SU-DHL-6 (cell line): ENCODE measurements around the gene TSHZ3.

ENCODE experiments used
- H2AFZ ChIP-seq: fragments of 200-600 bp; sonication (generic); 2 replicates; pipeline ENCODE4 v1.6.1; 2014; ENCODE audit warnings: low read depth, mild to moderate bottlenecking, moderate library complexity, mixed read lengths, antibody characterized with exemption, low read length; ENCODE audit not compliant: severe bottlenecking
- H3F3A ChIP-seq: fragments of 200-600 bp; shearing (Covaris generic); 2 replicates; pipeline ENCODE4 v1.6.0; 2016; ENCODE audit warnings: antibody characterized with exemption, mild to moderate bottlenecking; ENCODE audit not compliant: insufficient read depth
- H3K27ac ChIP-seq: fragments of 200-600 bp; sonication (generic); 2 replicates; pipeline ENCODE4 v1.5.1; 2016; ENCODE audit warnings: low read depth, mild to moderate bottlenecking, low read length, moderate library complexity, mixed read lengths
- H3K27me3 ChIP-seq: fragments of 200-600 bp; sonication (generic), shearing (Covaris generic); 2 replicates; pipeline ENCODE4 v1.6.0; 2014; ENCODE audit warnings: mild to moderate bottlenecking, low read length
- H3K36me3 ChIP-seq: fragments of 200-600 bp; sonication (generic); 2 replicates; pipeline ENCODE4 v1.6.1; 2014; ENCODE audit warnings: mild to moderate bottlenecking, low read length, mixed read lengths
- H3K4me2 ChIP-seq: fragments of 300-600, 200-600 bp; shearing (Covaris generic), sonication (generic); 2 replicates; pipeline ENCODE4 v1.6.0; 2014; ENCODE audit warnings: low read length, low read depth, mild to moderate bottlenecking; ENCODE audit not compliant: poor library complexity, severe bottlenecking
- H3K4me3 ChIP-seq: fragments of 200-600 bp; sonication (generic); 2 replicates; pipeline ENCODE4 v1.5.1; 2014; ENCODE audit warnings: antibody characterized with exemption, low read length, mild to moderate bottlenecking, mixed read lengths; ENCODE audit not compliant: insufficient read depth, poor library complexity, severe bottlenecking
- H3K79me2 ChIP-seq: fragments of 200-600 bp; sonication (generic); 2 replicates; pipeline ENCODE4 v1.6.1; 2014; ENCODE audit warnings: mild to moderate bottlenecking, low read length, moderate library complexity; ENCODE audit not compliant: insufficient read depth
- H3K9ac ChIP-seq: fragments of 200-600 bp; sonication (generic); 2 replicates; pipeline ENCODE4 v1.7.0; 2014; ENCODE audit warnings: mild to moderate bottlenecking, low read length
- H3K9me2 ChIP-seq: fragments of 200-600 bp; sonication (generic); replicated peaks from 2 replicates; pipeline ENCODE4 v1.6.1; 2014; ENCODE audit warnings: low read length; ENCODE audit not compliant: insufficient read depth
- H3K9me3 ChIP-seq: fragments of 200-600 bp; sonication (generic); 2 replicates; pipeline ENCODE4 v1.6.1; 2014; ENCODE audit warnings: low read length, mixed read lengths; ENCODE audit not compliant: insufficient read depth
- H4K20me1 ChIP-seq: fragments of 200-600 bp; sonication (generic); 2 replicates; pipeline ENCODE4 v1.6.1; 2014; ENCODE audit warnings: low read depth, mild to moderate bottlenecking, antibody characterized with exemption, low read length, moderate library complexity, mixed read lengths
- EZH2phosphoT487 ChIP-seq: fragments of 200-600 bp; sonication (generic), shearing (Covaris generic); conservative IDR thresholded peaks from 2 replicates; pipeline ENCODE4 v1.6.1; 2018; ENCODE audit warnings: mild to moderate bottlenecking, antibody characterized with exemption, low read length, moderate library complexity, mixed read lengths
- TF ChIP-seq, protein P1 (sequence below): fragments of 200-600 bp; sonication (generic); IDR thresholded peaks from one replicate; pipeline ENCODE4 v1.5.1; 2017; ENCODE audit warnings: antibody characterized with exemption, mild to moderate bottlenecking, low read length, moderate library complexity; ENCODE audit not compliant: insufficient read depth, poor library complexity, severe bottlenecking

Gene TSHZ3

DNA sequence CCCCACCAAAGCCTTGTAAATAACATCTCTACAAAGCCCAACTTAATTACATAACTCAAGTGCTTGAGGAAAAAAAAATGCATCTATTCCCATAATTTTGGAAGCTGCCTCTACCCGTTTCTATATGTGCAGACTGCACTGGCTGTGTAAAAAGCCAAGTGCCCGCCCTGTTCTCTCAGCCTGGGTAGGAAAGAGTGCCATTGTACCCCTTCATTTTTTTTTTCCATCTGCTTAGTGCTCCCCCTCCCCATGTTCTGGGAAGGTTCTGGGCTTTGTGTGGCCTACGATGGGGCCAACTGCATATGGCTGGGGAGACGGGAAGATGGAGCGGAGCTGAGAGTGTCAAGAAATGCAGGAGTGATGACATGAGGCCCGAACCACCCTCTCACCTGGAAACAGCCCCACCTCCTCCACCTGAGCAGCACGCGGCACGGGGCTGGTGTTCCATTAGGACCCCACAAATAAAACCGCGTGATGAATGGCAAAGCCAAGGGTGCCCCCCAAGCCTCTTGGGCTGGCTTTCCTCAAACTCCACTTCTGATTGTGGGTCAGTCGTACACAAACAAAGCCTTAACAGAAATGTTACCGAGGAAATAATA lies 42.1 kb downstream of the TSHZ3 start:
- Histone ChIP-seq H3K4me3 (no peak overlapping the region), H3K27ac (no peak overlapping the region), H3K9me2 (no peaks in the 10 kb centered on the region), H3K36me3 (no peaks in the 10 kb centered on the region), H2AFZ (no peak overlapping the region), H3K9me3 (no peaks in the 10 kb centered on the region), H3K4me2 (no peak overlapping the region), H3F3A (no peaks in the 10 kb centered on the region), H3K27me3 (no peaks in the 10 kb centered on the region), H3K9ac (no peak overlapping the region), H3K79me2 (no peaks in the 10 kb centered on the region), H4K20me1 (no peaks in the 10 kb centered on the region)
- no peak for TF ChIP-seq EZH2phosphoT487

DNA sequence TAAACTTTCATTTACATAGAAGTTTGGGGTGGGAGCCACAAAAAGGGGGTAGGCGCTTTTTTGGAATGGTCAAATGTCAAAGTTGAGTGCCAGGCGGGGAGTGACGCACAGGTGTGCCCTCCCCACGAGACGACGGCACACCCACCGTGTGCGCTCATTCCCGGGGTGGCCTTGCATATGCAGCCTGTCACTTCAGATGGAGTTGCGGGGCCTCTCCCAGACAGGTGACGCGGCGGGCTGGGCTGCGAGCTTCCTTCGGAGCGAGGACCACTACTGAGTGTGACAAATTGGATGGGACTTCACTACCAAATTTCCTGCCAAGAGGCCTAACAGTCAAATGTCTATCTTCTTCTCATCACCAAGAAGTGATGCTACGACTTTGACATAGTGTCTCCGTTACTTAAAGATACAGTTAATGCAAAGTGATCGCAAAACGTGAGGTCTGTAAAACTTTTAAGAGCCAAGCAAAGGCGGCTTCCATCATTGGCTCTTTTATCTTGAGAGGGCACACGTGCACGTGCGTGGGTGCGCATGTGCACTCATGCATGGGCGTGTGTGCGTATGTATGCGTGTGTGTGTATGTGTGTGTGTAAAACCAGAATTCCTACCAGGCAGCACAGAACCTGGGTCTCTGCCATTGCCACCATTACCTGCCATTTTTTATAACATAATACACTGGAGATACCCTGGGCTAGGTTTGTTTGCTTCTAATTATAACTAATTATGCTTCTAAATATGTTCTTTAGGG lies 43.1 kb downstream of the TSHZ3 start:
- H3K36me3 ChIP-seq, result no peaks in the 10 kb centered on the region
- no peaks in the 10 kb centered on the region for H3K9me3 ChIP-seq
- TF ChIP-seq, protein P1, sequence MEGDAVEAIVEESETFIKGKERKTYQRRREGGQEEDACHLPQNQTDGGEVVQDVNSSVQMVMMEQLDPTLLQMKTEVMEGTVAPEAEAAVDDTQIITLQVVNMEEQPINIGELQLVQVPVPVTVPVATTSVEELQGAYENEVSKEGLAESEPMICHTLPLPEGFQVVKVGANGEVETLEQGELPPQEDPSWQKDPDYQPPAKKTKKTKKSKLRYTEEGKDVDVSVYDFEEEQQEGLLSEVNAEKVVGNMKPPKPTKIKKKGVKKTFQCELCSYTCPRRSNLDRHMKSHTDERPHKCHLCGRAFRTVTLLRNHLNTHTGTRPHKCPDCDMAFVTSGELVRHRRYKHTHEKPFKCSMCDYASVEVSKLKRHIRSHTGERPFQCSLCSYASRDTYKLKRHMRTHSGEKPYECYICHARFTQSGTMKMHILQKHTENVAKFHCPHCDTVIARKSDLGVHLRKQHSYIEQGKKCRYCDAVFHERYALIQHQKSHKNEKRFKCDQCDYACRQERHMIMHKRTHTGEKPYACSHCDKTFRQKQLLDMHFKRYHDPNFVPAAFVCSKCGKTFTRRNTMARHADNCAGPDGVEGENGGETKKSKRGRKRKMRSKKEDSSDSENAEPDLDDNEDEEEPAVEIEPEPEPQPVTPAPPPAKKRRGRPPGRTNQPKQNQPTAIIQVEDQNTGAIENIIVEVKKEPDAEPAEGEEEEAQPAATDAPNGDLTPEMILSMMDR, result no peak
- no peak for TF ChIP-seq EZH2phosphoT487
- H3K4me3 ChIP-seq, result no peak overlapping the region
- H3K4me2 ChIP-seq, result no peak overlapping the region
- H3K27me3 ChIP-seq, result no peaks in the 10 kb centered on the region
- H4K20me1 ChIP-seq, result no peaks in the 10 kb centered on the region
- no peaks in the 10 kb centered on the region for H3K9me2 ChIP-seq
- no peaks in the 10 kb centered on the region for H3F3A ChIP-seq
- no peak overlapping the region for H3K27ac ChIP-seq
- H2AFZ ChIP-seq, result no peak overlapping the region
- no peak overlapping the region for H3K9ac ChIP-seq
- H3K79me2 ChIP-seq, result no peaks in the 10 kb centered on the region

DNA sequence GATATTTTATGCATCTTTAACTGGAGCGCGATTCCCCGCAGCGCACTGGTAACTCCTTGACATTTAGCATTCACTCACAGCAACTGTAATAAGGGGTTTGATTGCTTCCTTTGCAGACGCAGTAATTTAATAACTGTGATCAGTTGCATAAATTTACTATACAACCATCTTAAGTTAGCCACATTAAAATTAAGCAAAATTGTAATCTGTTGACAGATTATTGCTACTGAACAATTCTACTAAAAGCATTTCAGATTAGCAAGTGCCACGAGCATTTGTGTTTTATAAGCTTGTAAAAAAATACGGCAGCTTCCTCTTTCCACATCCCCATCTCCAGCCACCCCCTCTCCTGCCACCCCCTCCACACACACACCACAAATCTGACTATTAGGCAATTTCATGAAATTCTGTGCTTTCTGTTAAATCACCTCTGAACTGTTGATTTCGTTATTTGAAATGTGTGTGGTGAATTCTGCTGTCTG lies 44.4 kb downstream of the TSHZ3 start:
- no peaks in the 10 kb centered on the region for H3K9me3 ChIP-seq
- no peaks in the 10 kb centered on the region for H4K20me1 ChIP-seq
- no peak overlapping the region for H2AFZ ChIP-seq
- H3K4me2 ChIP-seq, result no peak overlapping the region
- H3K9ac ChIP-seq, result no peak overlapping the region
- H3K27me3 ChIP-seq, result no peaks in the 10 kb centered on the region
- H3K4me3 ChIP-seq, result no peak overlapping the region
- H3K9me2 ChIP-seq, result no peaks in the 10 kb centered on the region
- H3K79me2 ChIP-seq, result no peaks in the 10 kb centered on the region
- no peaks in the 10 kb centered on the region for H3K36me3 ChIP-seq
- TF ChIP-seq, protein P1, result no peak
- no peak for TF ChIP-seq EZH2phosphoT487
- H3K27ac ChIP-seq, result no peak overlapping the region
- H3F3A ChIP-seq, result no peaks in the 10 kb centered on the region

DNA sequence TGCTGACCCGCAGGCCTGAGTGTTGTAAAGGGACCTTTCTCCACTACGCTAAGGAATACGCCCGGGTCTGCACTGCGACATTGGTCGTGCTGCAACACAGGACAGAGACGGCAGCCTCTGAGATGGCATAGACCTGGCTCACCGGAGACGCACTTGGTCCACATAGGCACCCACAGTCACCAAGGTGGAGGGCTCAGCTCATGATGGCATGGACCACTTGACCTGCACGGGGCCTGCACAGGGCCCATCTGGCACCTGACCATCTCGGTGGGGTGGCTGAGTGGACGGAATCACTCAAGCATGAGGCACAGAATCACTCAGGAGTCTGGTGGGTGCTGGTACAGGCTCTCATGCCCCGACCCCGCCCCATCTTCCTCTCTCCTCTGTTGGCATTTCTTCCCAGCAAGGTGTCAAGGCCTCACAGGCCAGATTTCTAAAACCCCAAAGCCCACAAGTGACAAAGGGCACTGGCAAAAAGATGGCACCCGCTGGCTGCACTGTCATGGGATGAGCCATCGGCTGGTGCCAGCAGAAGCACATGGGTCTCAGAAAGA lies 45.9 kb downstream of the TSHZ3 start:
- Histone ChIP-seq H3K27ac (no peak overlapping the region), H2AFZ (no peak overlapping the region), H3K9me2 (no peaks in the 10 kb centered on the region), H3K4me2 (no peak overlapping the region), H3F3A (no peaks in the 10 kb centered on the region), H3K79me2 (no peaks in the 10 kb centered on the region), H3K36me3 (no peaks in the 10 kb centered on the region), H4K20me1 (no peaks in the 10 kb centered on the region), H3K9ac (no peak overlapping the region), H3K9me3 (no peaks in the 10 kb centered on the region), H3K27me3 (no peaks in the 10 kb centered on the region), H3K4me3 (no peak overlapping the region)
- TF ChIP-seq, protein P1, result no peak
- TF ChIP-seq EZH2phosphoT487, result no peak
